HG03064 (cell line): ENCODE measurements around the gene GDF15.
"Not testable (repeated sequence)": the region's sequence is repeated elsewhere in the genome, so short reads cannot be mapped to it uniquely, and the experiment has no call there.

Experiments used
- ATAC-seq: cut with Tn5 transposase; IDR thresholded peaks from one replicate; pipeline ENCODE4 v1.9.1; 2021; ENCODE audit warnings: low read depth; ENCODE audit not compliant: unreplicated experiment

The GDF15 gene

GRCh38 chr19:18385675-18386542 is at the start of gene GDF15:
GDF15 (plus strand) TSS chr19:18386158; CDS start chr19:18386190, 32 bp downstream.
- ATAC-seq = no peak

- no peak for ATAC-seq
Observed at GRCh38 chr19:18338541-18338940, 47.4 kb upstream of the GDF15 start.

GRCh38 chr19:18339723-18340122 is 46.2 kb upstream of the GDF15 start:
- ATAC-seq = no peak

DNA sequence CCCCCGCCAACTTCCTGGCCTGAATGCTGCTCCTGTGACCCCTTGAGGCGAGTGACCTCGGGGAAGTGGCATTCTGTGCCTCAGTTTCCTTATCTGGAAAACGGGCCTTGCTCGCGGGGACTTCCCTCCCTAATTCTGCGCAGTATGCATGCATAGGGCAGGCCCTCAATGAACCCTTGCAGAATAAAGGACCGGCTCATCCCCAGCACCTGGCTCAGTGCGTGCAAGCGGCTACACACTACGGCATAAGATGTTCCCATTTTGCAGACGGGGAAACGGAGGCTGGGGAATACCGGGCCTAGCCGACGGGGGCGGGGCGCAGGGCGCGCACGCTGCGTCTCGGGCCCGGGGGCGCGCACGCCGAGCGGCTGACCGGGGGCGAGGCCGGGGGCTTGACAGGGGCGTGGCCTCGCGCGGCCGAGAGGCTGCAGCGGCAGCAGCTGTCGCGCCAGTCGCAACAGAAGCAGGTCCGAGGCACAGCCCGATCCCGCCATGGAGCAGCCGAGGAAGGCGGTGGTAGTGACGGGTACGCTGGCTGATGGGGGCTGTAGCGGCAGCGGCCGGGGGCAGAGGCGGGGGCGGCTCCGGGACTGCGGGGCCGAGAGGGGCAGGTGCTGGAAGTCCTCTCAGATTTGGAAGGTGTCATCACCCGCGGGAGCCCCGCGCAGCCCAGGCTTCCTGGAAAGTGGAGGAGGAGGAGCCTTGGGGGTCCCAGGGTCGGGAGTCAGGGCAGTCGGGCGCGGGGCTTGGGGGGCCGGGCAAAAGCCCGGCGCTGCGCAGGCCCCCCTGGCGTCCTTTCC is 45.6 kb upstream of the GDF15 start, which contains the start of gene PGPEP1:
TSS of gene PGPEP1 (plus strand) at position 409 of the 800 bp plus-strand sequence. CDS start at position 493, 84 bp downstream.
- no peak for ATAC-seq

DNA sequence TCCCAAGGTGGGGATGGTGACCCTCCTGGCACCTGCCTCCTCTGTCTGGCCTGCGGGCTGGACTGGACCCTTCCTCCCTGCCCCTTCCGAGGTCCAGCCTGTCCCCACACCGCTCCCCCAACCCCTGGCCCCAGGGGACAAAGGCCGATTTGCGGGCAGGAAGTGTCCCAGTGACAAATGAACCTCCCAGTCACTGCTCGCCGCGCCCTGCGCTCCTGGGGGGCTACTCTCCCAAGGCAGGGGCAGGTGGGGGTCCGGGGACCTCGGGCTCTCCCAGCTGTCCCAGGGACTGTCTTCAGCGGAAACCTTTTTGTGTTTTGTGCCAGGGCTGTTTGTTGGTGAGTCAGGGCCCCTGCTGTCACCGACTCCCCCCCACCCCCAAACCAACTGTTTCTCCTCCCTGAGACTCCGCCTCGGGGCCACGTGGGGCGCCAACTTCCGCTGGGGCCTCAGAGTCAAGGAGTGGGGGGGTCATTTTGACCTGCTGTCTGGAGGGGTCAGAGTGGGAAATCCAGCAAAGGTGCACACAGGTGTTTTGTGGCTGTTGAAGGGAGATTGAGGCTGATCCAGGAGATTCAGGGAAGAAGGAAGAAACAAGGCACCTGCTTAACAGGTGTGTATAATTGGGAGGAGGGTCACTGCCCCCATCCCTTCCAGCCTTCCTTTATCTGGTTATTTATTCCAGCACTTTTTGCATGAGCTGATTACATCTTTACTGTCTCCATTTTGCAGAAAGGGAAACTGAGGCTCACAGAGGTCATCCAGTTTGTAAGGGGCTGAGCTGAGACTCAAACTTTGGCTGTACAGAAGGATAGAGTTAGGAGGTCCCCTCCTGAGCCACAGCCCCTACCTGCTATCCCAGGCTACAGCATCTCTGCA is 44.7 kb upstream of the GDF15 start:
- no peak for ATAC-seq

DNA sequence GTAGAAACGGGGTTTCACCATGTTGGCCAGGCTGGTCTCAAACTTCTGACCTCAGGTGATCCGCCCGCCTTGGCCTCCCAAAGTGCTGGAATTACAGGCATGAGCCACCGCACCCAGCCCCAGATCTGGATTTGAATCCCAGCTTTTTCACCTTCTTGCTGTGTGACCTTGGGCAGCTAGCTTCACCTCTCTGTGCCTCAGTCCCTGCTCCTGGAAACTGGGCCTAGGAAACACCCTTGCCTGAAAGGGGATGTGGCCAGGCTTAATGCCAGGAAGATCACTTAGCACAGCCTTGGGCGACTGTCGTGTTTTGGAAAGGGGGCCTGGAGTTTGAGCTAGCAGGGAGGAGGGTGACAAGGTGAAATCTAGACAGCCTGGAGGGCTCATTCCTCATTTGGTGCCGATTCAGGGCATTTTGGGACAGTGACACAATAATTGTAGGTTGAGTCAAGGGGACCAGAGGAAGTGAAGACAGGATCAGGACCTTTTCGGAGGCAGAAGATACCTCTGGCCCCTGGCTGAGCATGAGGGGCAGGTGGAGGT is 43.8 kb upstream of the GDF15 start:
- ATAC-seq = no peak

DNA sequence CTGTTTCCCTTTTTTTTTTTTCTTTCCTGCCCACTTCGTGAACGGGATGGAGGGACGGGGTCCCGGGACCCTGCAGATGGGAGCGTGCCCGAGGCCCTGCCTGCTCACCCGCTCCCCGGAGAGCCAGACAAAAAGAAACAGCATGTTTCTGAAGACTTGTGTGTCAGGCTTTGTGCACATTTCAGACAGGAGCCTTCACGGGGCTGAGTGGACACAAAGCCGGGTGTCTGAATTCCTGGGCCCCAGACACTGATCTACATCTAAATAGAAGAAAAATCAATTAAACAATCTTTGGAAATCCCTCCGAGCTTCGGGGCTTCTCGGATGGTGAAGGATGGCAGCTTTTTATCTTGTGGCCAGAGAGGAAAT is 41.4 kb upstream of the GDF15 start:
- ATAC-seq = no peak

GRCh38 chr19:18345296-18345695 is 40.7 kb upstream of the GDF15 start:
- no peak for ATAC-seq

- no peak for ATAC-seq
Observed at GRCh38 chr19:18346091-18346490, 39.9 kb upstream of the GDF15 start.

DNA sequence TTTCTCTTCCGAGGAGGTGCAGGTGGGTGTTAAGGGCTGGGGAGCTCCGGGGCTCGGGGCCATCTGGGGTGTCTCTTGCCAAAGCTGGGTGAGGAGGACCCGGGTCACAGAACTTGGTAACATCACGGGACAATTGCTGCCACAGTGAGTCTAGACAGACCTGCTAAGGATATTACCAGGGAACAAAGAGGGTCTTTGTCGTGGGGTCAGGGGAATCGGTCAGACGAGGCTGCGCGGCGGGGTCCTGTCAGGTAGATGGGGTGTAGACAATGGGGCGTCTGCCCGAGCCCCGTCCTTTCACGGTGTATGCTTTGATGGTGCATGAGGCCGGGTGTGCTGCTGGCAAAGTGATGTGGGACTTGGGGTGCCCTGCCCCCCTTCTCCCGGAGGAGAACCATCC is 37.8 kb upstream of the GDF15 start:
- no peak for ATAC-seq

- not testable (repeated sequence) for ATAC-seq
Observed at GRCh38 chr19:18348818-18349339, 37.1 kb upstream of the GDF15 start.

GRCh38 chr19:18349524-18350128 is 36.3 kb upstream of the GDF15 start:
- no peak for ATAC-seq

GRCh38 chr19:18350490-18350889 is 35.5 kb upstream of the GDF15 start:
- no peak for ATAC-seq

GRCh38 chr19:18351544-18351943 is 34.4 kb upstream of the GDF15 start:
- ATAC-seq = no peak

- no peak for ATAC-seq
Observed at GRCh38 chr19:18353378-18354005, 32.5 kb upstream of the GDF15 start.

GRCh38 chr19:18354743-18355142 is 31.2 kb upstream of the GDF15 start:
- not testable (repeated sequence) for ATAC-seq

DNA sequence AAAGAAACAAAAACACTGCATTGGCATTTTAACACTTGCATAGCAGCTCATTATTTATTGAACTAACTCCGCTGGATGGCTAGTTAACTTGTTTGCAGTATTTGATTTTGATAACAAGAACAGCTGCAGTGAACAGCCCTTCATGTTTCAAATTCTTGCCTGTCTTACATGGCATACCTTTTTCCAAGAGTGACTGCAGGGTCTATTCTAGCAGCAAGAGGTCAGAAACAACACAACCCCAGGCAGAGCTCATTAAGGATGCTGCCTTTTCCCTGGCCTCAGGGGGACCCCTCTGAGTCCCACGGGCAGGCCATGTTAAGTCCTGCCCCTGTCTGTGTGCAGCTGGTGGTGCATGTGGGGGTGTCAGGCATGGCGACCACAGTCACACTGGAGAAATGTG is 28.9 kb upstream of the GDF15 start:
- ATAC-seq = no peak

DNA sequence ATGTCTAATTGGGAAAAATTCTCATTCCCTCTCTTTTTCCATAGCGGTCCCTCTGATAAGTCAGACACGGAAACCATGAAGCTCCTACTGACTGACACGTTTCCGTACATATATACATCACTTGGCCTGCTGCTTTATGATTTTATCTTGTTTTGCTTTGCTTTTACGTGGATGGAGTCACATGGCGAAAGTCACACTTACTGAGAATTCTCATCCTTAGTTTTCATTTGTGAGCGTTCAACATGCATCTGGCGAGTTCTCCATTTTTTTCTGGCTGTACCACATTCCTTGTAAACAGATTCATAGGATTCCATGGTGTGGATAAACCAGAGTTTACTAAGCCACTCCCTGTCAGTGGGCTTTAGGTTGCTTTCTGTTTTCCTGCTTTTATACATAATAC is 24.3 kb upstream of the GDF15 start:
- no peak for ATAC-seq

DNA sequence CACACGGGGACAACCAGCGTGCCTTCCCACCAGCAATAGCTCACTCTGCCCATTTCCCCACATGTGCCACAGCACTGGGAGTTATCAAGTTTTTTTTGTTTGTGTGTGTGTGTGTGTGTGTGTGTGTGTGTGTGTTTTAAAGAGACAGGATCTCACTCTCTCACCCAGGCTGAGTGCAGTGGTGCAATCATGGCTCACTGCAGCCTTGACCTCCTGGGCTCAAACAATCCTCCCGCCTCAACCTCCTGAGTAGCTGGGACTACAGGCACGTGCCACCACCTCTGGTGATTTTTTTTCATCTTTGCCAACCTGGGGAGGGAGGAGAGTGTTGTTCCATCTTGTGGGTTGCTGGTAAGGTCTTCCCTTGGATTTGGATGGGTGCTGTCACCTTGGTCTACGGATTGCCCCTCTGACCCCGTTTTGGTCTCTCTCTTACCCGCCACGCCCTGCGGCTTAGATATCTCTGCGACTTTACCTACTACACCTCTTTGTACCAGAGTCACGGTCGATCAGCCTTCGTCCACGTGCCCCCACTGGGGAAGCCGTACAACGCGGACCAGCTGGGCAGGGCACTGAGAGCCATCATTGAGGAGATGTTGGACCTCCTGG is 22.9 kb upstream of the GDF15 start:
- no peak for ATAC-seq
